MG63 (cell line): ENCODE results near the gene GUCY1A1. TPM values are rescaled to one million over a fixed set of nuclear protein-coding genes. Genes with fewer than 3 reads are reported as not detected.
"Not testable (repeated sequence)": the region's sequence is repeated elsewhere in the genome, so short reads cannot be mapped to it uniquely, and the experiment has no call there.

ENCODE experiments used
- DNase-seq: peaks from one replicate; pipeline ENCODE4 v3.0.0-alpha.2; 2020
- H3K27me3 ChIP-seq: fragments of 250-450 bp; sonication (Bioruptor Pico); 2 replicates; pipeline ENCODE4 v1.5.1; 2020; ENCODE audit warnings: mild to moderate bottlenecking, moderate library complexity
- H3K36me3 ChIP-seq: fragments of 250-450 bp; sonication (Bioruptor Pico); 2 replicates; pipeline ENCODE4 v1.5.1; 2020; ENCODE audit warnings: mild to moderate bottlenecking, moderate library complexity
- H3K4me3 ChIP-seq: fragments of 250-450 bp; sonication (Bioruptor Pico); 2 replicates; pipeline ENCODE4 v1.5.1; 2020; ENCODE audit warnings: mild to moderate bottlenecking, moderate library complexity
- H3K9me3 ChIP-seq: fragments of 250-450 bp; sonication (Bioruptor Pico); 2 replicates; pipeline ENCODE4 v1.5.1; 2020; ENCODE audit warnings: mild to moderate bottlenecking, moderate library complexity
- total RNA-seq: library from RNA; depleted of rRNA; stranded (reverse); fragments of >200 nt; shearing (Covaris generic); gene quantifications from 2 replicates; pipeline ENCODE4 v1.2.3, GENCODE V29; 2014; ENCODE audit warnings: low replicate concordance

Gene GUCY1A1
- total RNA-seq, 1 experiment from 2014 or later: not detected

GRCh38 chr4:155650785-155651184 is 15.9 kb upstream of the GUCY1A1 start:
- H3K4me3 ChIP-seq, DNase-seq, H3K27me3 ChIP-seq, H3K9me3 ChIP-seq, H3K36me3 ChIP-seq: not testable (repeated sequence)

GRCh38 chr4:155653052-155653451 is 13.6 kb upstream of the GUCY1A1 start:
- Histone ChIP-seq H3K36me3 (no peaks in the 10 kb centered on the region), H3K27me3 (no peaks in the 10 kb centered on the region), H3K9me3 (no peaks in the 10 kb centered on the region; the same call in 1 of the 2 replicates), H3K4me3 (no peak overlapping the region)
- DNase-seq: no peak

GRCh38 chr4:155656025-155656424 is 10.6 kb upstream of the GUCY1A1 start:
- Histone ChIP-seq H3K4me3 (no peak overlapping the region), H3K9me3 (no peaks in the 10 kb centered on the region; the same call in 1 of the 2 replicates), H3K36me3 (no peaks in the 10 kb centered on the region), H3K27me3 (no peaks in the 10 kb centered on the region)
- no peak for DNase-seq

- no peaks in the 10 kb centered on the region; the same call in 1 of the 2 replicates for H3K9me3 ChIP-seq
- DNase-seq: no peak
- no peak overlapping the region for H3K4me3 ChIP-seq
- H3K27me3 ChIP-seq: no peaks in the 10 kb centered on the region
- no peaks in the 10 kb centered on the region for H3K36me3 ChIP-seq
These were observed 9.5 kb upstream of the GUCY1A1 start for GRCh38 chr4:155657169-155657568.

- Histone ChIP-seq H3K27me3 (no peaks in the 10 kb centered on the region), H3K4me3 (no peak overlapping the region), H3K9me3 (no peaks in the 10 kb centered on the region; the same call in 1 of the 2 replicates), H3K36me3 (no peaks in the 10 kb centered on the region)
- no peak for DNase-seq
These were observed 8.5 kb upstream of the GUCY1A1 start for GRCh38 chr4:155657985-155658680.

GRCh38 chr4:155658681-155659064 is 8.0 kb upstream of the GUCY1A1 start:
- Histone ChIP-seq H3K4me3 (no peak overlapping the region), H3K9me3 (no peaks in the 10 kb centered on the region; the same call in 1 of the 2 replicates), H3K36me3 (no peaks in the 10 kb centered on the region), H3K27me3 (no peaks in the 10 kb centered on the region)
- no peak for DNase-seq

- Histone ChIP-seq H3K4me3 (no peak overlapping the region), H3K27me3 (no peaks in the 10 kb centered on the region), H3K36me3 (no peaks in the 10 kb centered on the region), H3K9me3 (no peaks in the 10 kb centered on the region; the same call in 1 of the 2 replicates)
- no peak for DNase-seq
These were observed 7.5 kb upstream of the GUCY1A1 start for GRCh38 chr4:155659176-155659575.

- no peak overlapping the region for H3K4me3 ChIP-seq
- no peaks in the 10 kb centered on the region for H3K27me3 ChIP-seq
- DNase-seq: no peak
- no peaks in the 10 kb centered on the region; the same call in 1 of the 2 replicates for H3K9me3 ChIP-seq
- no peaks in the 10 kb centered on the region for H3K36me3 ChIP-seq
These were observed 6.2 kb upstream of the GUCY1A1 start for GRCh38 chr4:155660436-155660835.

GRCh38 chr4:155665054-155665453 is 1.6 kb upstream of the GUCY1A1 start:
- no peaks in the 10 kb centered on the region for H3K9me3 ChIP-seq
- H3K4me3 ChIP-seq: no peak overlapping the region
- no peaks in the 10 kb centered on the region for H3K36me3 ChIP-seq
- peaks cover 11% of the 10 kb centered on the region; the same call in 1 of the 2 replicates for H3K27me3 ChIP-seq
- no peak for DNase-seq

GRCh38 chr4:155667222-155667567 is 547 bp downstream of the GUCY1A1 start:
- Histone ChIP-seq H3K36me3 (no peaks in the 10 kb centered on the region), H3K27me3 (peaks cover 11% of the 10 kb centered on the region; the same call in 1 of the 2 replicates), H3K9me3 (no peaks in the 10 kb centered on the region), H3K4me3 (peak overlapping the region; percentile 37)
- DNase-seq: peak; percentile 7

GRCh38 chr4:155667568-155668511 is 1.2 kb downstream of the GUCY1A1 start:
- DNase-seq: peak; percentile 23
- H3K9me3 ChIP-seq: no peaks in the 10 kb centered on the region
- H3K27me3 ChIP-seq: peaks cover 11% of the 10 kb centered on the region; the same call in 1 of the 2 replicates
- no peaks in the 10 kb centered on the region for H3K36me3 ChIP-seq
- H3K4me3 ChIP-seq: peak overlapping the region; percentile 42

- Histone ChIP-seq H3K4me3 (no peak overlapping the region), H3K36me3 (no peaks in the 10 kb centered on the region), H3K27me3 (peaks cover 11% of the 10 kb centered on the region; the same call in 1 of the 2 replicates), H3K9me3 (no peaks in the 10 kb centered on the region)
- no peak for DNase-seq
These were observed 2.1 kb downstream of the GUCY1A1 start for GRCh38 chr4:155668707-155669220.

GRCh38 chr4:155672342-155672741 is 5.7 kb downstream of the GUCY1A1 start:
- peaks cover 11% of the 10 kb centered on the region; the same call in 1 of the 2 replicates for H3K27me3 ChIP-seq
- DNase-seq: no peak
- H3K9me3 ChIP-seq: no peaks in the 10 kb centered on the region
- no peak overlapping the region for H3K4me3 ChIP-seq
- H3K36me3 ChIP-seq: no peaks in the 10 kb centered on the region

- peaks cover 7% of the 10 kb centered on the region; the same call in 1 of the 2 replicates for H3K27me3 ChIP-seq
- DNase-seq: no peak
- no peak overlapping the region for H3K4me3 ChIP-seq
- H3K9me3 ChIP-seq: no peaks in the 10 kb centered on the region
- no peaks in the 10 kb centered on the region for H3K36me3 ChIP-seq
These were observed 6.9 kb downstream of the GUCY1A1 start for GRCh38 chr4:155673453-155673979.

- H3K4me3 ChIP-seq: no peak overlapping the region
- no peaks in the 10 kb centered on the region for H3K36me3 ChIP-seq
- H3K9me3 ChIP-seq: no peaks in the 10 kb centered on the region
- peaks cover 1% of the 10 kb centered on the region; the same call in 1 of the 2 replicates for H3K27me3 ChIP-seq
- DNase-seq: no peak
These were observed 8.0 kb downstream of the GUCY1A1 start for GRCh38 chr4:155674669-155675071.

- Histone ChIP-seq H3K9me3 (no peaks in the 10 kb centered on the region), H3K36me3 (no peaks in the 10 kb centered on the region), H3K27me3 (no peaks in the 10 kb centered on the region), H3K4me3 (no peak overlapping the region)
- DNase-seq: no peak
These were observed 9.2 kb downstream of the GUCY1A1 start for GRCh38 chr4:155675709-155676429.
